SK-N-MC (cell line): ENCODE measurements around the gene RETREG2.

Experiments used
- DNase-seq: peaks from one replicate; pipeline ENCODE4 v3.0.0-alpha.2; 2011; ENCODE audit warnings: low read depth, low spot score
- H3K27ac ChIP-seq: fragments of 200-600 bp; sonication (generic); 2 replicates; pipeline ENCODE4 v1.5.1; 2016; ENCODE audit warnings: mixed run types
- H3K36me3 ChIP-seq: fragments of 200-600 bp; sonication (generic); 2 replicates; pipeline ENCODE4 v1.6.1; 2017; ENCODE audit warnings: antibody characterized with exemption, low read length, mixed read lengths; ENCODE audit not compliant: insufficient read depth
- H3K4me3 ChIP-seq: fragments of 200-600 bp; sonication (generic); 2 replicates; pipeline ENCODE4 v1.5.1; 2016
- H3K9ac ChIP-seq: fragments of 200-600 bp; sonication (generic); 2 replicates; pipeline ENCODE4 v1.8.0; 2017; ENCODE audit warnings: mixed run types, mixed read lengths; ENCODE audit not compliant: insufficient read length
- H3K9me3 ChIP-seq: fragments of 200-600 bp; sonication (generic); 2 replicates; pipeline ENCODE4 v1.6.1; 2017; ENCODE audit warnings: low read depth, mild to moderate bottlenecking, antibody characterized with exemption, low read length, moderate library complexity, mixed read lengths
- EZH2 ChIP-seq: fragments of 200-600 bp; sonication (generic); IDR thresholded peaks from one replicate; pipeline ENCODE4 v1.6.1; 2017; ENCODE audit warnings: antibody characterized with exemption
- FOXP2 ChIP-seq: optimal IDR thresholded peaks from 2 replicates; pipeline ENCODE3; 2011; ENCODE audit warnings: mild to moderate bottlenecking, moderate library complexity; ENCODE audit not compliant: insufficient read depth; ENCODE audit errors: extremely low read length, control extremely low read depth
- POLR2AphosphoS5 ChIP-seq: IDR thresholded peaks from 2 replicates; pipeline ENCODE4 v1.6.1; 2012; ENCODE audit warnings: mild to moderate bottlenecking, low read depth, low read length, borderline replicate concordance

Gene RETREG2

DNA sequence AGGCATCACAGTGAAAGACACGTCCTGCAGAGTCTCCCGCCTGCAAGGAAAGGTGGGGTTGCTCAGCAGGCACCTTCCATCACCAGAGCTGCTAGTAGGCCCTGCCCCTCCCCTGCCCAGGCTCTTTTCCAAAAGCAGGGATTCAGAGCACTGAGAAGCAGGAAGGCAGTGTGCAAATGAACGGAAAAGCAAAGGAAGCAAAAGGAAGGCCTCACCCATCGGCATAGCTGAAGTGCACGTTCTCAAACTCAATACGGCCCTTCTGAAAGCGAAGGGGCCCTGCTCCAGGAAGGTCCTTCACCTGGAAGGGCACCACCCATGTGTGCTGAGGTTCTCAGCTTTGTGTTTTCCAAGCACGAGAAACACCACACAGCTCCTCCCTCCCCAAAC, 34.9 kb downstream of the RETREG2 start:
- Histone ChIP-seq H3K9me3 (no peaks in the 10 kb centered on the region), H3K36me3 (peaks cover 85% of the 10 kb centered on the region), H3K9ac (no peak overlapping the region), H3K4me3 (no peak overlapping the region), H3K27ac (no peak overlapping the region)
- DNase-seq, result no peak
- TF ChIP-seq EZH2 (no peak), POLR2AphosphoS5 (no peak), FOXP2 (no peak)

DNA sequence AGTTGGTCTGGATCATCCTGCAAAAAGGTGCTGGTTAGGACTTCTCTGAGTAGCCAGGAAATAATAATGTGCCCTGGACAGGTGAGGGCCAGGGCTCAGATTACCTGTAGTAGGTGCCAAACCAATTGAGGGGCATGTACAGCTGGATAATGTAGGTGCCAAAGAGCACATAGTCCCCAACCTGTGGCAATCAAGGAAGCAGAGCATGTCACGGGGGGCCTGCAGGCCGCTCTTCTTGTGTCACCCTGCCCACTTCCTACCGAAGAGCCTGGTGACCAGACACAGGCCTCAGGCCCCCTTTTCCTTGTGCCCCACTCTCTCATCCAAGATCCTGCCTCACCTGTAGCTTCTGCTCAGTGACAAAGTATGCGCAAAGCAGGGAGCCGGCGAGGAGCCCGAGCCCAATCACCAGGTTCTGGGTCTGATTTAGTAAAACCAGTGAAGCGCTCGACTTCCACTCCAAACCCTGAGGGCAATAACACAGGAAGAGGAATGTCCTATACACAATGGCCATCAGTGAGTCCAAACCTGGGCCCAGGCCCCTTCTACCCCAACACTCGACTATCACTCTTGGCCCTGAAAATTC, 35.5 kb downstream of the RETREG2 start:
- Histone ChIP-seq H3K9me3 (no peaks in the 10 kb centered on the region), H3K27ac (no peak overlapping the region), H3K4me3 (no peak overlapping the region), H3K9ac (no peak overlapping the region), H3K36me3 (peaks cover 80% of the 10 kb centered on the region)
- TF ChIP-seq POLR2AphosphoS5 (peak; percentile 37; the same call in 1 of the 2 replicates), FOXP2 (no peak)
- DNase-seq, result no peak

DNA sequence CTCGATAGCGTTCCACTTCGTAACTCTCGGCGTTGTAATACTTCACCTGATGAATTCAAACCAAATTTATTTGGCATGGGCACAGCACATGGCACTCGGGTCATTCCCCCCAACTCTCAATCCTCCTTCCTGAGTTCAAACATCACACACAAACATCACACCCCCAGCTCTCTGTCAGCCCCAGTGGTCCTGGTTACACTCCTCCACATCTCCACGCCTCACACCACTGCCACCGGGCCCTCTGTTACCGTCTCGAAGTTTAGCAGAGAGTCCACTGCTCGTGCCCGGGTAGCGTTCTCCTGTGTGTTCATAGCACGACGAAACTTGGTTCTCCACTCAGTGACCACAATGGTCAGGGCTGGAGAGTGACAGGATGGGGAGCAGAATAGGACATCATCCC, 36.1 kb downstream of the RETREG2 start:
- DNase-seq, result no peak
- Histone ChIP-seq H3K9ac (no peak overlapping the region), H3K4me3 (no peak overlapping the region), H3K27ac (no peak overlapping the region), H3K9me3 (no peaks in the 10 kb centered on the region), H3K36me3 (peaks cover 74% of the 10 kb centered on the region)
- TF ChIP-seq POLR2AphosphoS5, result no peak
- no peak for TF ChIP-seq FOXP2
- TF ChIP-seq EZH2, result no peak

DNA sequence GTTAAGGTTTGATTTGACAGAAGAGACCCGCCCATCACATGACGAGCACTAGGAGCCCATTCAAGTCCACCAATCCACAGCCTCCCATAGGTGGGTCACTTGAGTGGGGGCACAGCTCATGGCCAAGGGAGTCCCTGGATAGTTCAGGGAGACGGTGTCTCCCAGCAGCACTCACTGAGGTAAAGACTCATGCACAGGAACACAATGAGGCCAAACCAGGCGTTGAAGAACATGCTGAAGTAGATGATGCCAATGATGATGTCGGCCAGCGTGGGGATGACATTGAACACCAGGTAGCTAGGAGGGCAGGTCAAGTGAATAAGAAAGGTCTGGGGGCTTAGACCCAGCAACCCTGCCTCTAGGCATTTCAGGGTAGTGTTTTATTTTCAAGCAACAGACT, 36.7 kb downstream of the RETREG2 start:
- Histone ChIP-seq H3K4me3 (no peak overlapping the region), H3K36me3 (peaks cover 68% of the 10 kb centered on the region), H3K27ac (no peak overlapping the region), H3K9ac (no peak overlapping the region), H3K9me3 (no peaks in the 10 kb centered on the region)
- TF ChIP-seq FOXP2, result no peak
- TF ChIP-seq POLR2AphosphoS5, result no peak
- TF ChIP-seq EZH2, result no peak
- DNase-seq, result no peak

DNA sequence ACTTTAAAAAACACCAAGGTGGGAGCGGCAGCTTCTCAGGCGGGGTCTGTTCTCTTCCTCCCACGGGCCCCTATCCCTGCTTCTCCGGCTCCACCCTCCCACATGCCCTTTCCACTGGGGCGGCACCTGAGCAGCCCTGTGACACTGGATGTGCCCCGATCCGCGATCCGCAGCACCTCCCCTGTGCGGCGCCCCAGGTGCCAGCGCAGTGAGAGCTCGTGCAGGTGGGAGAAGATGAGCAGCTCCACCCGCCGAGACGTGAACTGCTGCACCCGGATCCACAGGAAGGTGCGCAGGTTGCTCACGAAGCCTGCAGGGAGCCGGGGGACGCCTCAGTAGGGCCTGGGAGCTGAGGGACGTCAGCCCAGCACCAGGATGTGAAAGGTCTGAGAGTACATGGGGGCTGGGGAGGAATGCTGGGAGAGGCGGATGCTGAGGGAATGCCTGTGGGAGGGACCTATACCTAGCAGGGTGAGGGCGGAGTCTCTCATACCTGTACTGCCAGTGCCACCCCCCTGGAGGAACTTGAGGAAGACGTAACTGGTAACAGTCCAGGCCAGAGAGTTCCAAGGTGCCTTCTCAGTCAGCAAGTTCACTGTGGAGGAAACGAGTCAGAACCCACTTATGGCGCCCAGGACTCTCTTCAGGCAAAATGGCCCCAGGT, 37.9 kb downstream of the RETREG2 start:
- TF ChIP-seq EZH2 (no peak), POLR2AphosphoS5 (no peak), FOXP2 (no peak)
- Histone ChIP-seq H3K4me3 (no peak overlapping the region), H3K36me3 (peaks cover 55% of the 10 kb centered on the region), H3K9me3 (no peaks in the 10 kb centered on the region), H3K27ac (no peak overlapping the region), H3K9ac (no peak overlapping the region)
- no peak for DNase-seq

DNA sequence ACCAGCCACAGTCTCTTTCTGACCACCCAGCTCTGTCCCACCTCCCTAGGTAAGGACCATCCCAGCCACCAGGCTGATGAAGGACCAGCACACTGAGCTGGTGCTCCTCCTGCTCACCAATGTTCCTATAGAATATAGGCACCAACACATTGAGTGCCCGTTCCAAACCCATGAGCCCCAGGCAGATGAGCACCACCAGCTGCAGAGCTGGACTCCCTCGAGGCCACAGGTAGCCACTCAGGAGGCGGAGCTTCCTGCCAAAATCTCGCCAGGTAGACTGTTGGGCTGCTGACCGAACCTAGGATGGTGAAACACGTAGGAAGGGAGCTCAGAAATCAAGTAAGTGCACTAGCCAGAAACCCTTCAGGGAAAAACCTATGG, 38.5 kb downstream of the RETREG2 start:
- Histone ChIP-seq H3K9me3 (no peaks in the 10 kb centered on the region), H3K9ac (no peak overlapping the region), H3K27ac (peak overlapping the region; percentile 42; the same call in 1 of the 2 replicates), H3K4me3 (no peak overlapping the region), H3K36me3 (peaks cover 51% of the 10 kb centered on the region)
- no peak for DNase-seq
- TF ChIP-seq FOXP2 (no peak), EZH2 (no peak), POLR2AphosphoS5 (no peak)

DNA sequence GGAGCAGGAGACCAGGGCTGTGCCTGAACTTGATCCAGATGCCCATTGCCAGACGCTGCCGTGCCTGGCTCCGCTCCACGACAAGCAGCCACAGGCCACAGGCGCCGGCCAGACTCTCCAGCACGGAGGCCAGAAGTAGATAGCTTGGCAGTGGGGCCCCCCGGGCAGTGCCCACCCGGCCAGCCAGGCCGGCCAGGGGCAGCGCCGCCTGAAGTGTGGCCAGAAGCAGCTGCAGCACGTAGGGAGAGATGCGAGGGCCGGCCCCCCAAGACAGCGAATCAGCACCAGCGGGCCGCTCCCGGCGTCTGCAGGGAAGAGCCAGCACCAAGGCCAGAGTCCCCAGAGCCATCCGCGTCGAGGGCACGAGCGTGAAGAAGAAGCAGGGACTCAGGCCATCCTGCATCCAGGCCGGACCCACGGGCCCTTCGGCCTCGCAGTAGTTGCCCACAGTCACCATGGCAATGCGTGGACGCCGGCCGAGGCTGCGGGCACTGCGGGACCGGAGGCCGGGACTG, 40.2 kb downstream of the RETREG2 start:
- Histone ChIP-seq H3K9ac (peak overlapping the region; percentile 83), H3K27ac (peak overlapping the region; percentile 69)
- DNase-seq, result no peak

DNA sequence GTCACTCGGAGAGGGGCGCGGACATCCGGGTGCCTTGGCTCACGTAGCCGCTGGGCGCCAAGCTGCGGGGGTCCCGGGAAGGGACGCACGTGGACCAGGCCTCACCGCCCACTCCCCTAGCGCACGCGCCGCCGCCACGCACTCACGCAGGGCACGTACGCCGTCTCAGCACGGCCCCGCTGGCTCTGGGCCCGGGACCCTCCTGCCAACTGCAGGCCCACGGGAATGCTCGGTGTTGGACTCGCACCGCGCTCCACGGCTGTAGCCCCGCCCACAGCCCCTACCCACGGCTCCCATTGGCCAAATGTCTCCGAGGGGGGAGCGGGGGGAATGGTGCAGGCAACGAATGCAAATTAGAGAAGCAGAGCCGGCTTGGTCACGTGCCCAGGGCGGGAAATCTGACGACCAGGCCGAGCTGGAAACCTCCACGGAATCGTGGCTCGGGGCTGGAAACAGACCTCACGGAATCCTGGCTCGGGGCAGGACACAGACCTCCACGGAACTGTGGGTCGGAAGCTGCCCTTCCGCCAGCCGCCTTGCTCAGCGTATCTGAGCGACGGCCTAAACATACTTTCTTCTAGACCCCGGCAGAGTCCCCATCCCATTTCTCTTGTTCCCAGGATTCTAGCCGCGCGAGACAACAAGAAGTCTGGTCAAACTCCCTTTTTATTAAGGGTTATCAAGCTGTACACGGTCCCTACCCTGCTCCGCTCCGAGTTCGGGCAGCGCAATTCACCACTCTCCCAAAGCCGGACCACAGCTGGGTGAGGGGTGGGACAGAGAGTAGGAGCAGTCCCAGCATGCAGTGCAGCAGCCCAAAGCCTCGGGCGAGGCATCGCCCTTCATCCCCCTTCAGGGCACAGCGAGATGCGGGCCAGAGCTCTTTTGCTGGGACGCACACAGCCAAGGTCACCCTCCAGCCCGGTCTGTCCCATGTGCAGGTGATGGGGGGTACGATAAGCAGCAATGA, 40.9 kb downstream of the RETREG2 start, which contains the start of gene ABCB6:
Gene ABCB6 (minus strand): TSS at position 227 of the 970 bp plus-strand sequence. CDS start 285 bp downstream, outside the sequence.
- Histone ChIP-seq H3K9me3 (no peaks in the 10 kb centered on the region), H3K9ac (peak within 1 kb of the TSS; percentile 83), H3K27ac (peak within 1 kb of the TSS; percentile 69), H3K4me3 (peak within 1 kb of the TSS; percentile 90), H3K36me3 (peaks cover 43% of the 10 kb centered on the region)
- TF ChIP-seq EZH2, result no peak
- peak; percentile 95 for TF ChIP-seq POLR2AphosphoS5
- no peak for TF ChIP-seq FOXP2
- DNase-seq, result no peak

More for the DNA sequence above, 40.2 kb downstream of the RETREG2 start:
- Histone ChIP-seq H3K4me3 (peak overlapping the region; percentile 90), H3K36me3 (peaks cover 43% of the 10 kb centered on the region), H3K9me3 (no peaks in the 10 kb centered on the region)
- no peak for TF ChIP-seq EZH2
- no peak for TF ChIP-seq FOXP2
- TF ChIP-seq POLR2AphosphoS5, result no peak
